Hippocampal formation (tissue), 2 donors: ENCODE measurements around the gene GLRX.
A peak's percentile ranks its signal among the peaks of the same experiment; 100 is the strongest.
"Not testable (repeated sequence)": the region's sequence is repeated elsewhere in the genome, so short reads cannot be mapped to it uniquely, and the experiment has no call there.

Source experiments
- DNase-seq, 2 donors: peaks; one replicate each; lab custom pipeline; 2025; lab: John Stamatoyannopoulos, UW

Gene GLRX

GRCh38 chr5:95826949-95827891 lies 4.7 kb upstream of the GLRX start:
- DNase-seq, result no peak

- DNase-seq, result no peak
These were observed 3.0 kb upstream of the GLRX start for GRCh38 chr5:95825495-95825894.

- DNase-seq, result no peak
These were observed 2.2 kb upstream of the GLRX start for GRCh38 chr5:95824747-95825146.

GRCh38 chr5:95823738-95824609 lies 1.4 kb upstream of the GLRX start:
- DNase-seq, result peak in 1 of 2 donors; percentile 21

- no peak for DNase-seq
These were observed 752 bp upstream of the GLRX start for GRCh38 chr5:95823218-95823737.

- peak in 1 of 2 donors; percentile 25 for DNase-seq
These were observed 434 bp downstream of the GLRX start for GRCh38 chr5:95822043-95822541.

GRCh38 chr5:95821110-95822021 lies 1.2 kb downstream of the GLRX start:
- DNase-seq, result no peak

GRCh38 chr5:95818181-95819147 lies 4.1 kb downstream of the GLRX start:
- DNase-seq, result peak; percentile 17 to 54

- no peak for DNase-seq
These were observed 5.1 kb downstream of the GLRX start for GRCh38 chr5:95817430-95817829.

- DNase-seq, result no peak
These were observed 5.8 kb downstream of the GLRX start for GRCh38 chr5:95816776-95817175.

GRCh38 chr5:95816341-95816740 lies 6.2 kb downstream of the GLRX start:
- no peak for DNase-seq

GRCh38 chr5:95815155-95815729 lies 7.3 kb downstream of the GLRX start:
- no peak for DNase-seq

GRCh38 chr5:95813035-95813434 lies 9.5 kb downstream of the GLRX start:
- not testable (repeated sequence) for DNase-seq

GRCh38 chr5:95812074-95812471 lies 10.5 kb downstream of the GLRX start:
- no peak for DNase-seq

GRCh38 chr5:95811461-95812073 lies 11.0 kb downstream of the GLRX start:
- DNase-seq, result not testable (repeated sequence)

GRCh38 chr5:95811126-95811423 lies 11.5 kb downstream of the GLRX start:
- not testable (repeated sequence) for DNase-seq

- DNase-seq, result no peak
These were observed 12.0 kb downstream of the GLRX start for GRCh38 chr5:95810305-95811125.

- no peak for DNase-seq
These were observed 13.0 kb downstream of the GLRX start for GRCh38 chr5:95809414-95809960.
